SK-N-SH (cell line): Measurements from ENCODE around the gene TAF4. TPM values are rescaled to one million over a fixed set of nuclear protein-coding genes. Genes with fewer than 3 reads are reported as not detected.

Source experiments
- CTCF ChIA-PET: fragments of 300-600, 350-600 bp; formaldehyde crosslinking; extraction: SDS; loops from one replicate; lab custom pipeline; 2021; lab: Yijun Ruan, JAX
- POLR2A ChIA-PET: fragments of 350-600 bp; sonication (Branson Sonifier 250); formaldehyde crosslinking; extraction: SDS; loops from one replicate; lab custom pipeline; 2020; ENCODE audit warnings: antibody characterized with exemption, inconsistent platforms; lab: Yijun Ruan, JAX
- DNase-seq: peaks from one replicate; pipeline ENCODE4 v3.0.0; 2012
- H2AFZ ChIP-seq: fragments of 200-600 bp; sonication (generic); 2 replicates; pipeline ENCODE4 v1.8.1; 2016; ENCODE audit warnings: antibody characterized with exemption, mild to moderate bottlenecking, low read depth
- H3F3A ChIP-seq: fragments of 200-600 bp; sonication (generic); replicated peaks from 2 replicates; pipeline ENCODE3; 2016; ENCODE audit warnings: antibody characterized with exemption, mild to moderate bottlenecking; ENCODE audit not compliant: insufficient read depth
- H3K27ac ChIP-seq, 2 experiments: fragments of 200-500 bp in 1 of 2; fragments of 200-600 bp in 1 of 2; sonication (Bioruptor generic) in 1 of 2; sonication (generic), shearing (Covaris generic) in 1 of 2; 2 replicates each; pipeline versions ENCODE4 v1.5.1 to v1.6.1; 2014 to 2016; ENCODE audit warnings: low read depth in 2 of 2, inconsistent platforms in 1 of 2, low read length in 1 of 2, mild to moderate bottlenecking in 1 of 2, mixed read lengths in 1 of 2
- H3K27me3 ChIP-seq: fragments of 200-600 bp; sonication (generic), shearing (Covaris generic); 2 replicates; pipeline ENCODE4 v1.6.1; 2016; ENCODE audit warnings: mixed run types; ENCODE audit not compliant: insufficient read depth
- H3K36me3 ChIP-seq, 2 experiments: fragments of 200-500 bp in 1 of 2; fragments of 200-600 bp in 1 of 2; sonication (Bioruptor generic) in 1 of 2; sonication (generic) in 1 of 2; replicated peaks in 1 of 2; 2 replicates each; pipeline versions ENCODE3 to v1.5.1; 2014 to 2016; ENCODE audit warnings: low read length in 1 of 2, mild to moderate bottlenecking in 1 of 2; ENCODE audit not compliant: insufficient read depth in 2 of 2, control insufficient read depth in 1 of 2
- H3K4me1 ChIP-seq, 2 experiments: fragments of 200-500 bp in 1 of 2; fragments of 200-600 bp in 1 of 2; sonication (Bioruptor generic) in 1 of 2; sonication (generic), shearing (Covaris generic) in 1 of 2; 2 replicates each; pipeline versions ENCODE4 v1.5.1 to v1.6.1; 2014 to 2016; ENCODE audit warnings: low read depth in 1 of 2, low read length in 1 of 2, mixed run types in 1 of 2; ENCODE audit not compliant: insufficient read depth in 2 of 2, control insufficient read depth in 1 of 2
- H3K4me2 ChIP-seq: fragments of 200-600 bp; sonication (generic), shearing (Covaris generic); 2 replicates; pipeline ENCODE4 v1.6.1; 2017; ENCODE audit warnings: mixed run types
- H3K4me3 ChIP-seq, 2 experiments: fragments of 200-500 bp in 1 of 2; fragments of 200-600 bp in 1 of 2; sonication (Bioruptor generic) in 1 of 2; sonication (generic), shearing (Covaris generic) in 1 of 2; 2 replicates each; pipeline versions ENCODE4 v1.5.1 to v1.8.1; 2014 to 2016; ENCODE audit warnings: low read depth in 2 of 2, inconsistent platforms in 1 of 2, low read length in 1 of 2, mild to moderate bottlenecking in 1 of 2, mixed read lengths in 1 of 2, moderate library complexity in 1 of 2
- H3K79me2 ChIP-seq: fragments of 200-600 bp; sonication (generic); 2 replicates; pipeline ENCODE4 v1.8.1; 2017; ENCODE audit warnings: mild to moderate bottlenecking; ENCODE audit not compliant: insufficient read depth
- H3K9ac ChIP-seq: fragments of 200-600 bp; sonication (generic); 2 replicates; pipeline ENCODE4 v1.6.1; 2017; ENCODE audit warnings: mixed run types
- H3K9me2 ChIP-seq: fragments of 200-600 bp; sonication (generic); 2 replicates; pipeline ENCODE4 v1.6.1; 2017; ENCODE audit warnings: mixed run types
- H3K9me3 ChIP-seq: fragments of 200-600 bp; sonication (generic); 2 replicates; pipeline ENCODE4 v1.6.1; 2017; ENCODE audit warnings: mixed run types, mild to moderate bottlenecking, moderate library complexity
- H4K20me1 ChIP-seq: fragments of 200-600 bp; sonication (generic); 2 replicates; pipeline ENCODE4 v1.6.1; 2017; ENCODE audit warnings: mild to moderate bottlenecking, mixed run types; ENCODE audit not compliant: insufficient read depth
- CHD2 ChIP-seq: fragments of 150-350 bp; IDR thresholded peaks from 2 replicates; pipeline ENCODE4 v1.6.1; 2018; ENCODE audit warnings: low read length; ENCODE audit not compliant: partially characterized antibody
- MAX ChIP-seq: IDR thresholded peaks from 2 replicates; pipeline ENCODE4 v1.4.0; 2012; ENCODE audit warnings: low read depth
- MXI1 ChIP-seq: IDR thresholded peaks from 2 replicates; pipeline ENCODE4 v1.6.1; 2012; ENCODE audit warnings: mild to moderate bottlenecking, low read depth, low read length, improper control_type of control experiment
- RCOR1 ChIP-seq: fragments of 150-350 bp; IDR thresholded peaks from 2 replicates; pipeline ENCODE4 v1.6.1; 2017; ENCODE audit warnings: antibody characterized with exemption, low read length
- REST ChIP-seq: IDR thresholded peaks from 2 replicates; pipeline ENCODE4 v1.6.1; 2012; ENCODE audit warnings: mild to moderate bottlenecking, low read depth, low read length, moderate library complexity
- TEAD4 ChIP-seq: IDR thresholded peaks from 2 replicates; pipeline ENCODE4 v1.4.0; 2012; ENCODE audit warnings: mild to moderate bottlenecking, borderline replicate concordance; ENCODE audit not compliant: insufficient read depth
- WGBS: methylation state at CpG from one replicate; pipeline ENCODE4 v1.1.6; 2017; ENCODE audit warnings: low lambda C conversion rate; 5-methylcytosine and 5-hydroxymethylcytosine counted together
- polyA plus RNA-seq, 3 experiments: library from polyadenylated mRNA; depleted of rRNA; stranded (reverse); fragments of >200 nt; gene quantifications; 2 replicates each; pipeline ENCODE4 v1.2.3, GENCODE V29; 2012

TAF4 gene
- polyA plus RNA-seq, 1 of the 3 experiments (the other 2 are of a cell fraction) = 4.8 TPM

GRCh38 chr20:62048821-62049291 lies 16.8 kb downstream of the TAF4 start:
- Histone ChIP-seq H3K4me3 (no peak overlapping the region), H3K9ac (no peak overlapping the region), H3K79me2 (peaks cover 67% of the 10 kb centered on the region), H3K27ac (no peak overlapping the region), H3K4me1 (peaks cover 0 to 30% of the 10 kb centered on the region in 2 experiments; a peak in 1 of 4 replicates), H3K9me2 (no peaks in the 10 kb centered on the region), H3F3A (no peaks in the 10 kb centered on the region), H3K27me3 (no peaks in the 10 kb centered on the region), H4K20me1 (peaks cover 58% of the 10 kb centered on the region), H3K9me3 (no peaks in the 10 kb centered on the region), H3K36me3 (no peaks in the 10 kb centered on the region), H3K4me2 (no peak overlapping the region), H2AFZ (no peak overlapping the region)
- 91% methylated on average over 17 of the region's 18 CpGs for WGBS
- DNase-seq = no peak
- ChIA-PET POLR2A (no interaction called here), CTCF (interaction anchor here (1.1 to 1.3 kb wide), 2 partner anchors 9 to 38 kb away, joined by 3 to 5 read pairs; no protein-coding TSS in a partner anchor)
- TF ChIP-seq RCOR1 (no peak), CHD2 (no peak), MAX (no peak), REST (no peak)
- TF ChIP-seq, all 33 proteins: peak for 0

GRCh38 chr20:62048346-62048761 lies 17.3 kb downstream of the TAF4 start:
- no peak for DNase-seq
- Histone ChIP-seq H3K79me2 (peaks cover 68% of the 10 kb centered on the region), H3K9me3 (no peaks in the 10 kb centered on the region), H3F3A (no peaks in the 10 kb centered on the region), H3K9me2 (no peaks in the 10 kb centered on the region), H2AFZ (no peak overlapping the region), H3K4me3 (no peak overlapping the region), H3K4me1 (peaks cover 0 to 30% of the 10 kb centered on the region in 2 experiments; a peak in 1 of 4 replicates), H3K9ac (no peak overlapping the region), H3K4me2 (no peak overlapping the region), H3K27ac (no peak overlapping the region), H4K20me1 (peaks cover 59% of the 10 kb centered on the region), H3K36me3 (no peaks in the 10 kb centered on the region), H3K27me3 (no peaks in the 10 kb centered on the region)
- ChIA-PET POLR2A (no interaction called here), CTCF (interaction anchor here (1.1 to 1.3 kb wide), 2 partner anchors 9 to 37 kb away, joined by 3 to 5 read pairs; no protein-coding TSS in a partner anchor)
- 90% methylated on average over 6 of the region's 7 CpGs for WGBS
- TF ChIP-seq TEAD4 (no peak), REST (no peak), MXI1 (no peak)
